GM19240 (cell line): ENCODE results near the gene NR2F2.

Experiments used
- DNase-seq: peaks from one replicate; pipeline ENCODE4 v3.0.0; 2011; ENCODE audit warnings: low spot score; ENCODE audit not compliant: insufficient read length

Gene NR2F2

DNA sequence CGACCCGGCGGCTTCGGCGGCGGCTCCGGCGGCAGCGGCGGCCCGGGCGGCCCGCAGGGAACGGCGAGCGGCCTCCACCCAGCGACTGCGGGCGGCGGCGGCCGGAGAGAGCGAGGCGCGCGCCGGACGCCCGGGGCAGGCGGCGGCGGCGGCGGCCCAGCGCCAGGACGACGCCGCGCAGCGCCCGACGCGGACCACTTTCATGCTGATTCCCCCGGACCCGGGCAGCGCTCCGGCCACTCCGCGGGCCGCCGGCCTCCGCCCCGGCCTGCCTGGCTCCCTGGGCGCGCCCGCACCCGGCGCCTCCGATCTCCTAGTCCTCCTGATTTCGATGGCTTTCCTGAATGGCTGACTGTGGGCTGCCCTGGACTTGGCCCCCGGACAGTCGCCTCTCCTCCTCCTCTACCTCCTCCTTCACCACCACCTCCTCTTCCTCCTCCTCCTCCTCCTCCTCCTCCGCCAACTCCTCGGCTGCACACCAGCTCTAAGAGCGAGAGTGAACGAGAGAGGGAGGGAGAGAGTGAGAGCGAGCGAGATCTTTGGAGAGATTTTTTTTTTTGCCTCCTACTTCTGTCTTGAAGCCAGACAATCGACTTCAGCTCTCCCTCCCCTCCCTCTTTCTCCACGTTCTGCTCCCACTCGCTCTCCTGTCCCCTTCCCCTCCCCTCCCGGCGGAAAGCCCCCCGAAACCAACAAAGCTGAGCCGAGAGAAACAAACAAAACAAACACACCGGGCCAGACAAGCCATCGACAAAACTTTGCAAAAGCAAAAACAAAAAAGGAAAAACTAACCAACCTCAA lies 844 bp downstream of the NR2F2 start:
- no peak for DNase-seq

DNA sequence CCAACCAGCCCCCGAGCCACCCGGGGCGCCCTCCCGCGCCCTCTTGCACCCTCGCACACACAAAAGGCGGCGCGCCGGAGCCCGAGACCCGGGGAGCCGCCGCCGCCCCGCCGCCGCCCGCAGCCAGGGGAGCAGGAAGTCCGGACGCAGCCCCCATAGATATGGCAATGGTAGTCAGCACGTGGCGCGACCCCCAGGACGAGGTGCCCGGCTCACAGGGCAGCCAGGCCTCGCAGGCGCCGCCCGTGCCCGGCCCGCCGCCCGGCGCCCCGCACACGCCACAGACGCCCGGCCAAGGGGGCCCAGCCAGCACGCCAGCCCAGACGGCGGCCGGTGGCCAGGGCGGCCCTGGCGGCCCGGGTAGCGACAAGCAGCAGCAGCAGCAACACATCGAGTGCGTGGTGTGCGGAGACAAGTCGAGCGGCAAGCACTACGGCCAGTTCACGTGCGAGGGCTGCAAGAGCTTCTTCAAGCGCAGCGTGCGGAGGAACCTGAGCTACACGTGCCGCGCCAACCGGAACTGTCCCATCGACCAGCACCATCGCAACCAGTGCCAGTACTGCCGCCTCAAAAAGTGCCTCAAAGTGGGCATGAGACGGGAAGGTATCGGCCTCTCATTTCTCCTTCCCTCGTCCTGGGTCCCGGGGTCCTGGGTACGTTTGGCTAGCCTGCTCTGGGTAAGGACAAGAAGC lies 1.6 kb downstream of the NR2F2 start:
- DNase-seq, result no peak

DNA sequence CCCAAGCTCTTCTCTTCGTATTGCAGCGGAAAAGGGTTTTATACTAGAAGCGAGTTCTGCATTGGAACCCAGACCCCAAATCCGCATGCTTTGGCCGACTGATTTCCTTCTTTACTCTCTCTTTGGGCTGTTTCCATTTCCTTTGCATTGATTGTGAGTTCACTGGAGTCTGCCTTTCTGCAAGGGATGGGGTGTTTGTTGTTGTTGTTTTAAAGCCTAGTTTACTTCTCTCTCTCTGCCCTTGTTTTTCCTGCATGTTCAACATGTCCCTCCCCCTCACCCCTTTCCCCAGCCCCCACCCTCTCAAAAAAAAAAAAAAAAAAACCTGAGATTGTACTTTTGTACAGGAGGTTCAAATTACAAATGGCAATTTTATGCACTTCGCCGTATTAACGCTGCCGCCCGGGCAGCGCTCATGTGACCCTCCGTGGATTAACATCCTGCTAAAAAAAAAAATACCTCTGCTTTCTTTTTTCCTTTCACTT lies 2.2 kb downstream of the NR2F2 start:
- DNase-seq, result no peak

DNA sequence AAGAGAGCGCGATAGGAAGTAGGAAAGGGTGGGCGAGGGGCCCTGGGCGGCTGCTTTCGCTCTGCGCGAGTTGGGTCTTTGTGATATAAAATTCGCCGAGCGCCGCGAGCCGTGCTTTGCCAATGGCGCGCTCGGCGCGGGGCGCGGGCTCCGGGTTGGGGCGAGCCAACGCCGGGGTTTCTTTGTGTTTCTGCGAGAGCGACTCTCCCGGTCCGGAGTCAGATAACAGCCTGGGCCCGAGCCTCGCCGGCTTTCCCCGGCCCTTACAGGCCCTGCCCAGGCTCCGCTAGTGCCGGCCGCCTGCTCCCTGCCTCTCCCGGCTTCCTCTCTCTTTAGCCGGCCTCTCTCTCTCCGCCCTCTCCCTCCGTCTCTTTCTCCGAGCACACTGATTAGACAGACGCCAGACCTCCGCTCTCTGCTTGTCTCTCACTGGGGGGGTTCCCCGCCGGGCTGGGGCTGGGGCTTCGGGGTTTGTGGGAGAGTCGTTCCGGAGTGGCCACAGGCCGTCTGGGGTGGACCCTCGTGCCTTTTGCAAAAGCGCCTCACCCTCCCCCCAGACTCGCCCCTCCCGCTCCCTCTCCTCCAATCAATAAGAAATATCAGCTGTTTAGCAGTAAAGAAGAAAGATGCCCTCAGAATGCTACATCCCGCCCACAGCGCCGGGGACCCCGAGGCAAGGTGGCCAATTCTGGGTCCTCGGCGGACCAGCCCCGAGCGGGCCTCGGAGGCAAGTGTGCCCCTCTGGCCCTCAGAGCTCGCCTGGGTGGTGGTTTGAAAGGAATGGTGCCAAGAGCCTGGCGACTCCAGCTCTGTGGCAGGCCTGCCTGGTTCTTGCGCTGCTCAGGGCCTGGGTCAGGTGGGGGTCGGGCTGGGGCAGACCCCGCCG lies 2.9 kb downstream of the NR2F2 start:
- DNase-seq, result no peak

DNA sequence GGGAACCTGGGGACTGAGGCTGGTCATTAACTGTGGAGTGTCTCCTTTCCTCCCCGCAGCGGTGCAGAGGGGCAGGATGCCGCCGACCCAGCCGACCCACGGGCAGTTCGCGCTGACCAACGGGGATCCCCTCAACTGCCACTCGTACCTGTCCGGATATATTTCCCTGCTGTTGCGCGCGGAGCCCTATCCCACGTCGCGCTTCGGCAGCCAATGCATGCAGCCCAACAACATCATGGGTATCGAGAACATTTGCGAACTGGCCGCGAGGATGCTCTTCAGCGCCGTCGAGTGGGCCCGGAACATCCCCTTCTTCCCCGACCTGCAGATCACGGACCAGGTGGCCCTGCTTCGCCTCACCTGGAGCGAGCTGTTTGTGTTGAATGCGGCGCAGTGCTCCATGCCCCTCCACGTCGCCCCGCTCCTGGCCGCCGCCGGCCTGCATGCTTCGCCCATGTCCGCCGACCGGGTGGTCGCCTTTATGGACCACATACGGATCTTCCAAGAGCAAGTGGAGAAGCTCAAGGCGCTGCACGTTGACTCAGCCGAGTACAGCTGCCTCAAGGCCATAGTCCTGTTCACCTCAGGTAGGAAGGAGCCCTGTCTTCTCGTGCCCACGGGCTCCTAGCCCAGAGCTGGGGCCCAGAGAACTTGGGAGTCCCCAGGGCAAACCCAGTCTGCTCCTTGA lies 3.7 kb downstream of the NR2F2 start:
- DNase-seq, result no peak

DNA sequence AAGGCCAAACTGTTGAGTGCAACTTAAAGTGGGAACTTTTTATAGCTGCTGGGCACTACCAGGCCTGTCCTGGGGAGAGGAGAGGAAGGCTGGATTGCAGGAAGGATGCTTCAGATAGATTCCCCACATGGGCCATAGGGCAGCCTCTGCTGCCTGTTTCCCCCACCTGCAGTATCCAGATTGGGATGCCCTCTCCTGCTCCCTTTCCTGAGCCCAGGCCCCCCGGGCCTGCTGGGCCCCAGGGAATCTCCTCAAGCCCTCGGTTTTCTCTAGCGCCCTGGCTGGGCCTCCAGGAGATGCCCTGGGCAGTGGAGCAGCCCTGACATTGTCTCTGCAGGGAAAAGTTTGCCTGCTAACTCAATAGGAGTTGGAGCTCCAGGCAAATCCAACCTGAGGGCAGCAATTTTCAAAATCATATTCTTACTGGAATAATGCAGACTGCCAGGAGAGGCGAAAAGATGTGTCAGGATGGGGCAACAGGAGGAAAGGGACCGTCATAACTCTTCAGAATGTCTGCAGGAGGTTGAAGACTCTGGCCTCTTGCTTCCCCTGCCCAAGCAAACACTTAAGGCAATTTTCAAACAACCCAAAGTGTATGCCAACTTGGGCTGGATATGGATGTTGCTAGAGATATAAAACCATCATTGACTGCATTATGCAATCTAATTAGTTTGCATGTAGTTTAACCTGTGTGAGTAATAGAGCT lies 4.4 kb downstream of the NR2F2 start:
- no peak for DNase-seq

DNA sequence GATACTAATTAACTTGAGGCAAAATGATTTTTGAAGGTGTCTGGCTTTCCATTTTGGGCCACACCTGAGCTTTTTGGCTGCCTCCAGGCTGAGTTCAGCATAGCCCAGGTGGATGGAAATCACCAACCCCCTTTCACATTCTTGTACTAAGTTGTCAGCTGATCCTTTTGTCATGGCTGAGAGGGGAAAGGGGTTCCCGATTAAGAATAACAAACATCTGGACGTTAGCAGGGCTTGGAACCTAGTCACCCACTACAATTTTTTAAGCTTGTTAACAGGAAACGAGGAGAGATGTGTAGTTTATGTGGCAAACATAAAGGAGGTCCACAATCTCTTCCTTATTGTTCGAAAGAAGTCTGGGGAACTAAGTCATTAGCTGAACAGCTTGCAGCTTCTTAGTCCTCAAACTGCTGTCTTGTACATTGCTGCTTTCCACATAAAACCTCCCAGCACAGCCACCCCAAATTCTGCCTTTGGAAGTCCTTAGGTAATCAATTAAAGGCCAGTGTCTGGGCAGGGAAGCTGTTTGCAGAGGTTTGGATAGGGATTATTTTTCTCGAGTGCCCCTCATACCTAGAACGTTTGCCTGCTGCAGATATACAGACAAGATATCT lies 5.0 kb downstream of the NR2F2 start:
- no peak for DNase-seq

DNA sequence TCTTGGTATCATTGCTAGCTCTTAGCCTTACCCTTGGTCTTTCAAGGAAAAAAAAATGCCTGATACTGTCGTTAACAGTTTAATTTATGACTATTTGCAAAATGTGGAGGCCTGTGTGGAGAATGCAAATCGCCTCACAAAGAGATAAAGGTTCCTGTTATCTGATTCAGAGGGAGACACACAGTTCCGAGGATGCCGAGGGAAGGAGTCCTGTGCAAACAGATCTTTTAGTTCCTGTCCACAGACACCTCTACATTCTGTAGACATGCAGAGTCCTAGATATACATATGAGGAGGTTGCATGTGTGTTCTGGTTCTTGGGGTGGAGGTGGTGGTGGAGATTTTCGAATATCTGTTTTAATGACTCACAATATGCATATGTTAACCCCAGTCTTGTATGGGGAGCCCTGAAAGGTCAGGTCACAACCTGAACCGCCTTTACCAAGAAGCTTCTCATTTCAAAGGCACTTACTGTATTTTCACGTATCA lies 5.7 kb downstream of the NR2F2 start:
- no peak for DNase-seq

DNA sequence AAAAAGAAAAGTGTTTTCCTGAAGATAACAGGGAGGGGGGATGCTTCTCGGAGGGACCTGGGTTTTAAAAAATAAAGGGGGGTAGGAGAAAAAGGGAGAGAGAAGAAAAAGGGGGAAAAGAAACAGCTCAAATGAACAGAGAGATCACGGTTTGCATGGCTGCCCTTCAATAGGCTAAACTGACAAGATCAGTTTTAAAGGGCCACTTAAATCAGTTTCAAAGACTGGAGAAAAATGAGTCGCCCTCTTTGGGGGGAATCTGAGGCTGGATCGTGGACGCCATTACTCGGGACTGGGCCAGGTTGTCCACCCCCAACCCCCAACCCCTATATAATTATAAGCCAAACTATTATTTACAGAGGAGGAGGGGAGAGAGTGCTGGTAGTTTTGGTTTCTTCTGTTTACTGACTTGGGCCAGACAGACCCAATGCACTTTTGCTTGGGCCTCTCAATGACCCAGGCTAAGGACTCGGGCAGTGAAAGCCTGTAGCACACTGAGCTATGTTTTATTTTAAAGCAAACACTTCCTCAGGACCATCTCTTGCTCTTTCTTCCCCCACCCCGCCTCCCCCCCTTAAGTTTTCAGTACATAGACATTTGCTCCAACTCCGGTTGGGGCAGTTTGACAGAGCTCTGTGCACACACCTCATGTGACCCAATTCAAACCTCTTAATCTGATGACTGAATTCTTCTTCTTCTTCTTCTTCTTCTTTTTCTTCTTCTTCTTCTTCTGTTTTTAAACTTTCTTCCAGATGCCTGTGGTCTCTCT lies 6.3 kb downstream of the NR2F2 start:
- DNase-seq, result no peak

DNA sequence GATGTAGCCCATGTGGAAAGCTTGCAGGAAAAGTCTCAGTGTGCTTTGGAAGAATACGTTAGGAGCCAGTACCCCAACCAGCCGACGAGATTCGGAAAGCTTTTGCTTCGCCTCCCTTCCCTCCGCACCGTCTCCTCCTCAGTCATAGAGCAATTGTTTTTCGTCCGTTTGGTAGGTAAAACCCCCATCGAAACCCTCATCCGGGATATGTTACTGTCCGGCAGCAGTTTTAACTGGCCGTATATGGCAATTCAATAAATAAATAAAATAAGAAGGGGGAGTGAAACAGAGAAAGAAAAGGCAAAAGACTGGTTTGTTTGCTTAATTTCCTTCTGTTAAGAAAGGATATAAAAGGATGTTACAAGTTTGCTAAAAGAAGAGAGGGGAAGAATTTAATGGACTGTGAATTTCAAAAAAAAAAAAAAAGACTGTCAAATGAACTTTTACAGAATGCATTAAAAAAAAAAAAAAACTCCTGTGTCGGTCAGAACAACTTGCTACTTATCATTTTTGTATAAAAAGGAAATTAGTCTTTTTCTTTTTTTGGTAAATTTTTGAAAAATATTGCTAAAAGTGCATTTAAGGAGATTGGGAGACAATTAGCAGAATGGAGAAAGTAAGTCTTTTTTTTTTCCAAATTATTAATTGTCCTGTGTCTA lies 7.0 kb downstream of the NR2F2 start:
- DNase-seq, result no peak

DNA sequence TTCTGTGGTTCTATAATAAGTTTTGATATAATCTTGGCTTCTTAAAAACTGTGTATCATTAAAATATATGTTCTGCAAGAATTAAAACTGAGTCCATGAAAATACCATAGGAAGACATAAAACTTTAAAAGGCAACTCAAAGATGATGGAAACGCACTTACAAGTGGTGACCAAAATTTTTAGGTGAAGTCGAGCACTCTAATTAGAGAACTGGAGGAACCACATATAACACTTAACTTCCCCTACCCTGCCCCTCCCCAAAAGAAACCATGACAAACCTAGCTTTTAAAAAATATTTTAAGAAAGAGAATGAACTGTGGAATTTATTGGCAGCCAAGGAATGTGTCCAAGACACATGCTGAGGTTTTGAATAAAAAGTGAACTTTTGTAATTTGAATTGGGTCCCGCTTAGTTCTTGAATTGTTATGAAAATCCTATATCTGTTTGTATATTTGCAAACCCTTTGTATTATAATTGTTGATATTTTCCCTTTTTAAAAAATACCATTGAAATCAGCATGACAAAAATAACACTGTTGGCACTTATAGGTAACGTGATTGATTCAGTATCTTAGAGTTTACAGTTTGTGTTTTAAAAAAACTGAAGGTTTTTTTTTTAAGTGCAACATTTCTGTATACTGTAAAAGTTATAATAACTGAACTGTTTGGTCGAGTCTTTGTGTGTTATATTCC lies 7.7 kb downstream of the NR2F2 start:
- no peak for DNase-seq

DNA sequence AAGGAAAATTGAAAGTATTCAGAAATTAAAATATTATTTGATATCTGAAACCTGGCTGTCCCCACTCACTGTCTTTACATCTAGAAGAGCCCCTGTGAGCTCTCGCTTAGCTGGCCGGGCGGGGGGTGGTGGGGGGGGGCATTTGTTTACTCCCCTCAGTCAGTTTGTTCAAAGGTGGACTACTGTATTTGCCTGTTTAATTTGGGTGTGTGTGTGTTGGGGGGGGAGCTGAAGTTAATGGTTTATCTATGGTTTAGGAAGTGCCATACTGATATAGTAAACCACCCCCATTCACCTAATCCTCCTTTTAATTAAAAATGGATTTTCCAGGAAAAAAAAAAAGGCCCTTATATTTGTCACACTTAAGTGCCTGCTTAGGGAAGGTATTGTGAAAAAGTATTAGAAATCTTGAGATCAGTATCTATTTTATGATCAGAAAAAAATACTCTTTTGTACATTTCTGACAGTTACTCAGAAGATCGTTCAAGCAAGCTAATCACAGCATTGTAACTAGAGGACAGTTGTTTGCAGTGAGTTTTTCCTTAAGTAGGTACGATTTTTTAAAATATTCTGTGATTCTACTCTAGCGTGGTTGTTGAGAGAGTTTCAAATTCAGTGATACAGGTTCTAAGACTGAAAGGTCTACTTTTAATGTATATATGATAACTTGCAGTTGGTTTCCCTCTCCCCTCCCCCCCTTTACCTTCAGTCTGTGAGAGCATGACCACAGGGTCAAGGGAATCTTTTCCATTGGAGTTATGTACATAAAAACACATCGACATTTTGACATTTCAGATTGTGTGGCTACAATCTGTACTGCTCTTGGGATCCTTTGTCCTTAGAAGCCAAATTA lies 8.5 kb downstream of the NR2F2 start:
- no peak for DNase-seq

DNA sequence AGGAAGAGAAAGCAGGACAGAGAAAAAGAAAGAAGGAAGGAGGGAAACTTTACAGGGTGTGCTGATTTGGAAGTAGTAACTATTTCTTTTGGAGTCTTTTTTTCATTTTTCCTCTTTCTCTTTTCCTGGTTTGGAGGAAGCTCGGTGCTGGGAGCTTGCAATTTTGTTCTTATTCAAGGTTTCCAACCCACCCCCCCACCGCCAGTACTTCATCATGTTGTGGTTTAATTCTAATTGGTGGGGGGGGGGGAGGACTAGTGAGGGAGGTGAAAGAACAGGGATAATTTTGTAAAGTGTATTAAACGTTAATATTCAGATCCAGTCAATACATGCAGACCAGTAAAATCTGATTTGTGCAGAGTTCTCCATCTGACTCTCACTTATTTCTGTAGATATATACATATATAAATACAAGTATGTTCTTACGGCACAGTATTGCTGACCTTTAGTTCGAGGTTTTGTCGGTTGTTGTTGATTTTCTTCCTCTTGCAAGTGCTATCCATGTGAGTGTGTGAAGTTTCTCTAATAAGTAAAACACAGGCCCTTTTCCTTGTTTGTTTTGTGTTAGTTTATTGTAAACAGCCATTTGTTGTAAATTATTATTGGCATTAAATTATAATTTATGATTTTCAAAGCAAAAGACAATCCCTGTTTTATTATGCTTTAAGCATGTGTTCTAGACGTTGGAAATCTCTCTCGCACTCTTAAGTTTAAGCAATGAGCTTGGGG lies 9.3 kb downstream of the NR2F2 start:
- DNase-seq, result no peak

DNA sequence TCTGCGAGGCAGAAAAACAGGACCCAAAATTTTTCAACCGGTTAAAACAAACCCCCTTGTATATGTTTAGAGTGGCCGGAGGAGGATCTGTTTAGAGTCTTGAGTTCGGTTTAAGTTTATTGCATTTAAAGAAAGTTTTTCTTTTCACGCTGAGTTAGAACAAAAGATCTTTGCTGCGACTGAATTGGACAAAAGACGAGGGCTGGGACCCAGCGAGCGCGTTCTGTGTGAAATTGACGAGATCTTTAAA lies 9.8 kb downstream of the NR2F2 start:
- no peak for DNase-seq

DNA sequence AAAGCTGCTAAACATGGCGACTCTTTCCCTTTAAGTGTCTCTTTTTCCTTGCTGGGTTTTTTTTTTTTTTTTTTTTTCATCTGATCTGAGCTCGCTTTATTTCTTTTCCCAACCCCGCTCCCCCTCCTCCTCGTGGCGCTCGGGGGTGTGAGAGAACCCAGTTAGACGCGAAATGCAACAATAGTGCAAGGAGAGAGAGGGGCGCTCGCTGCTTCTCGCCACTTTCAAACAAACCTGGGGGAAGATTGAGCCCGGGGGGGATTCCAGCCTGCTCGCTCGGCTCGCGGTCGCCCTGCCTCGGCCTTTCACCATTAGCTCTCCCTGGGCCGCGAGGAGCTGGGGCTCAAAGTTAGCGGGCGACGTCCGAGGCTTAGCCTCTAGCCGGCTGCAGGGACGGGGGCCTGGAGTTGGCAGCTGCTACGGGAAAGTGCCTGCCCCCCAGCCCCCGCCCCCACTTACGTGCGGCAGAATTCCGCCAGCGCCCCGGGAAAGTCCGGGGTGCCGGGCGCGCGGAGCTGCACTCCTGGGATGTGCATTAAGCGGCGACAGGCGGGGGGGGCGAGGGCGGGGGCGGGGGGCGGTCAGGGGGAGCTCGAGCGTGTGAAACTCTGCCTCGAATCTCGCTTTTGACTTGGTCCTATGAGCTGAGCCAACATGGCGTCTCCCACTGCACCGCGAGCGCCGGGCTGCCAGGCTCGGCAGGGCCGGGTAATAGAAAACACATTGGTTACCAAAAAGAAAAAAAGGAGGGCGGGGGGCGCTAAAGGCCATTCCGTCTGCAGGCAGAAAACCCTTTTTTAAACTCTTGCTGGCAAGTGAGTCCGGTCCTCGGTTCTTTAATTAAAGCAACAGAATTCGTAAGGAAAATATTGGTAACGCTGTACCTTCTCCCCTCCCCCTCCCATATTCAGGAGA lies 10.4 kb downstream of the NR2F2 start:
- DNase-seq, result no peak
